ENCODE data around the gene GZF1.

GZF1 gene

GRCh38 chr20:23315099-23315498 is 46.9 kb upstream of the GZF1 start:
- Histone ChIP-seq H3K27ac (replicated peaks) (no peak overlapping the region), H3K27me3 (ENCODE audit: insufficient read depth, poor library complexity, severe bottlenecking) (no peaks in the 10 kb centered on the region), H3K4me3 (replicated peaks; ENCODE audit: insufficient read depth, low read length) (no peak overlapping the region)
- no peak for TF ChIP-seq SPI1 (IDR thresholded peaks at IDR 0.05; ENCODE audit: borderline replicate concordance, low read depth)
- TF ChIP-seq GABPA (IDR thresholded peaks at IDR 0.05; ENCODE audit: low read depth): no peak
- TF ChIP-seq, protein P1, sequence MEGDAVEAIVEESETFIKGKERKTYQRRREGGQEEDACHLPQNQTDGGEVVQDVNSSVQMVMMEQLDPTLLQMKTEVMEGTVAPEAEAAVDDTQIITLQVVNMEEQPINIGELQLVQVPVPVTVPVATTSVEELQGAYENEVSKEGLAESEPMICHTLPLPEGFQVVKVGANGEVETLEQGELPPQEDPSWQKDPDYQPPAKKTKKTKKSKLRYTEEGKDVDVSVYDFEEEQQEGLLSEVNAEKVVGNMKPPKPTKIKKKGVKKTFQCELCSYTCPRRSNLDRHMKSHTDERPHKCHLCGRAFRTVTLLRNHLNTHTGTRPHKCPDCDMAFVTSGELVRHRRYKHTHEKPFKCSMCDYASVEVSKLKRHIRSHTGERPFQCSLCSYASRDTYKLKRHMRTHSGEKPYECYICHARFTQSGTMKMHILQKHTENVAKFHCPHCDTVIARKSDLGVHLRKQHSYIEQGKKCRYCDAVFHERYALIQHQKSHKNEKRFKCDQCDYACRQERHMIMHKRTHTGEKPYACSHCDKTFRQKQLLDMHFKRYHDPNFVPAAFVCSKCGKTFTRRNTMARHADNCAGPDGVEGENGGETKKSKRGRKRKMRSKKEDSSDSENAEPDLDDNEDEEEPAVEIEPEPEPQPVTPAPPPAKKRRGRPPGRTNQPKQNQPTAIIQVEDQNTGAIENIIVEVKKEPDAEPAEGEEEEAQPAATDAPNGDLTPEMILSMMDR (IDR thresholded peaks at IDR 0.05; ENCODE audit: insufficient read depth, low read length): no peak
- TF ChIP-seq, protein P2, sequence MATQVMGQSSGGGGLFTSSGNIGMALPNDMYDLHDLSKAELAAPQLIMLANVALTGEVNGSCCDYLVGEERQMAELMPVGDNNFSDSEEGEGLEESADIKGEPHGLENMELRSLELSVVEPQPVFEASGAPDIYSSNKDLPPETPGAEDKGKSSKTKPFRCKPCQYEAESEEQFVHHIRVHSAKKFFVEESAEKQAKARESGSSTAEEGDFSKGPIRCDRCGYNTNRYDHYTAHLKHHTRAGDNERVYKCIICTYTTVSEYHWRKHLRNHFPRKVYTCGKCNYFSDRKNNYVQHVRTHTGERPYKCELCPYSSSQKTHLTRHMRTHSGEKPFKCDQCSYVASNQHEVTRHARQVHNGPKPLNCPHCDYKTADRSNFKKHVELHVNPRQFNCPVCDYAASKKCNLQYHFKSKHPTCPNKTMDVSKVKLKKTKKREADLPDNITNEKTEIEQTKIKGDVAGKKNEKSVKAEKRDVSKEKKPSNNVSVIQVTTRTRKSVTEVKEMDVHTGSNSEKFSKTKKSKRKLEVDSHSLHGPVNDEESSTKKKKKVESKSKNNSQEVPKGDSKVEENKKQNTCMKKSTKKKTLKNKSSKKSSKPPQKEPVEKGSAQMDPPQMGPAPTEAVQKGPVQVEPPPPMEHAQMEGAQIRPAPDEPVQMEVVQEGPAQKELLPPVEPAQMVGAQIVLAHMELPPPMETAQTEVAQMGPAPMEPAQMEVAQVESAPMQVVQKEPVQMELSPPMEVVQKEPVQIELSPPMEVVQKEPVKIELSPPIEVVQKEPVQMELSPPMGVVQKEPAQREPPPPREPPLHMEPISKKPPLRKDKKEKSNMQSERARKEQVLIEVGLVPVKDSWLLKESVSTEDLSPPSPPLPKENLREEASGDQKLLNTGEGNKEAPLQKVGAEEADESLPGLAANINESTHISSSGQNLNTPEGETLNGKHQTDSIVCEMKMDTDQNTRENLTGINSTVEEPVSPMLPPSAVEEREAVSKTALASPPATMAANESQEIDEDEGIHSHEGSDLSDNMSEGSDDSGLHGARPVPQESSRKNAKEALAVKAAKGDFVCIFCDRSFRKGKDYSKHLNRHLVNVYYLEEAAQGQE (IDR thresholded peaks at IDR 0.05; ENCODE audit: insufficient replicate concordance, low read depth): no peak
- no peak for TF ChIP-seq POLR2AphosphoS5 (IDR thresholded peaks at IDR 0.05; ENCODE audit: low read depth)
- DNase-seq (ENCODE audit: low read depth in 1 of 2, low spot score in 1 of 2): no peak

DNA sequence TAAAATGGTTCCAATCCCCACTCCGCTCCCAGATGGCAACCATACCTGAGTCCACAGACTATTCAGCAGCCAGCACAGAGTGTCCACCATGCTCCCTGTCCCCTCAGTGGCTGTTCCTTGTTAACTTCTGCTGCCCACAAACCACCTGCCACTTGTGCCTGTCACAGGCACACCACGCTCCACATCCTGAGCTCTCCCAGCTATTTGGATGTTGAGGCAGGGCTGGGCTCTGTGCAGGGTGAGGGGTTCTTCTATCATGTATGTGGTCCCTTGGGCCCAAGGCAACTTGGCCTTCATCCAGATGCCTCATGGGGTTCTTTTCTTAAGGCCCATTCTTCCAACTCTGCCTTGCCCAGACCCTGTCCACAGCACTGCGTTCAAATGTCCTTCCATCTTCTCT is 45.4 kb upstream of the GZF1 start:
- Histone ChIP-seq H3K27me3 (ENCODE audit: insufficient read depth, poor library complexity, severe bottlenecking) (no peaks in the 10 kb centered on the region), H3K4me3 (replicated peaks; ENCODE audit: insufficient read depth, low read length) (no peak overlapping the region), H3K27ac (replicated peaks) (no peak overlapping the region)
- DNase-seq (ENCODE audit: low read depth in 1 of 2, low spot score in 1 of 2): no peak
- TF ChIP-seq POLR2AphosphoS5 (IDR thresholded peaks at IDR 0.05; ENCODE audit: low read depth) (no peak), GABPA (IDR thresholded peaks at IDR 0.05; ENCODE audit: low read depth) (no peak), SPI1 (IDR thresholded peaks at IDR 0.05; ENCODE audit: borderline replicate concordance, low read depth) (no peak)
- TF ChIP-seq, protein P1 (IDR thresholded peaks at IDR 0.05; ENCODE audit: insufficient read depth, low read length): no peak
- TF ChIP-seq, protein P2 (IDR thresholded peaks at IDR 0.05; ENCODE audit: insufficient replicate concordance, low read depth): no peak

DNA sequence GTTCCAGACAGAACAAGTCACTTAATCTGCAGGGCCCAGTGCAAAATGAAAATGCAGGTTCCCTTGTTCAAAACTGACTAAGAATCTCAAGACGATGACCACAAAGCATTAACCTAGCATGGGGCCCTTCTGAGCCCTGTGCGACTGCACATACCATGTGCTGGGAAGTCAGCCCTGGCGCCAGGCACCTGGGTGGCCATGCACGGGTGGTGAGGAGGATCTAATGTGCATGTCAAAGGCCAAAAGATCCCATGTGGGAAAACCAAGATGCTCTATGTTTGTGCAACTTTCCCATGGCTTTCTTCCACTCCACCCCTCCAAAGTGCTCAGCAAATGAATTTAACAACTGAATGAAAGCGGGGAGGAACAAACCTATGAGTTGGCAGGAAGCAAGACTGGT is 44.9 kb upstream of the GZF1 start:
- DNase-seq (ENCODE audit: low read depth in 1 of 2, low spot score in 1 of 2): no peak
- H3K4me3 ChIP-seq (replicated peaks; ENCODE audit: insufficient read depth, low read length): no peak overlapping the region
- H3K27me3 ChIP-seq (ENCODE audit: insufficient read depth, poor library complexity, severe bottlenecking): no peaks in the 10 kb centered on the region
- no peak overlapping the region for H3K27ac ChIP-seq (replicated peaks)
- TF ChIP-seq SPI1 (IDR thresholded peaks at IDR 0.05; ENCODE audit: borderline replicate concordance, low read depth) (no peak), POLR2AphosphoS5 (IDR thresholded peaks at IDR 0.05; ENCODE audit: low read depth) (no peak), GABPA (IDR thresholded peaks at IDR 0.05; ENCODE audit: low read depth) (no peak)
- TF ChIP-seq, protein P2 (IDR thresholded peaks at IDR 0.05; ENCODE audit: insufficient replicate concordance, low read depth): no peak
- TF ChIP-seq, protein P1 (IDR thresholded peaks at IDR 0.05; ENCODE audit: insufficient read depth, low read length): no peak
